ENCODE results near the gene TAF1D.
"Not testable (repeated sequence)": the region's sequence is repeated elsewhere in the genome, so short reads cannot be mapped to it uniquely, and the experiment has no call there.

Gene TAF1D, protein sequence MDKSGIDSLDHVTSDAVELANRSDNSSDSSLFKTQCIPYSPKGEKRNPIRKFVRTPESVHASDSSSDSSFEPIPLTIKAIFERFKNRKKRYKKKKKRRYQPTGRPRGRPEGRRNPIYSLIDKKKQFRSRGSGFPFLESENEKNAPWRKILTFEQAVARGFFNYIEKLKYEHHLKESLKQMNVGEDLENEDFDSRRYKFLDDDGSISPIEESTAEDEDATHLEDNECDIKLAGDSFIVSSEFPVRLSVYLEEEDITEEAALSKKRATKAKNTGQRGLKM

DNA sequence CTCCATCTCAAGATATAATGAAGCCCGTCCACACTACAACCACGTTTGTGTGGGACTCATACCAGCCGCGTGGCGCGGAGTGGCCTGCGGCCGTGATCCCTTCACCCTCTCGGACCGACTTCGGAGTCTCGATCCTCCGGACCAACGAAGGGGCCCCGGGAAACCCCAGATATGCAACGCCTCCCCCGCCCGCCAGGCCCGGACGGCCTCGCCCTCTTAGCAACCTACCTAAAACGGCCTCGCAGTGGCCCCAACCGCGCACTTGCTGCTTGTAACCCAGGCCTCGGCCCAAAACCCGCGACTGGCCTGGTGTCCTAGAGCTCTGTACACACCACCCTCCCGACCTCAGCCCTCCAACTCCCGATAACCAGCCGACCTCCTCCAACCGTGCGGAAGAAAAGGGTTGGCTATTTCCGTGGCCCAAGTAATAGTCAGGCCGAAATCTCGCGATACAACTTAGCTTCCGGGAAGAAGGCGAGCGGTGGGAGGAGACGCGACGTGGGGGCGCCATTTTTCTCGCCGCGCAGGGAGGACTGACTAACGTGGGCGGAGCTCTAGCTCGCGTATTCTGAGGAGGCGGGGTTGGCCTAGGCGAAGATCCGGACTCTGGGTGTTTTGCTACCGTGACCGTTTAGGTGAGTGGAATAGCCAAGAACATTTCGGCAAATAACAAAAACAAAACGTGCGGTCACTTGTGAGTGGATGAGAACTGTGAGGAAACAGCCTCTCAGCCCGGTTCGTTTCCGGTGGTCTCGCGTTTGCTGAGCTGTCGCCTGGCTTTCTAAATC, at the start of gene TAF1D, which contains the start of gene C11orf54:
TSS of gene TAF1D (minus strand) at position 402 of the 788 bp plus-strand sequence. CDS start 2,191 bp downstream, outside the sequence.
TSS of gene C11orf54 (plus strand) at position 579 of the 788 bp plus-strand sequence. CDS start 5,722 bp downstream, outside the sequence.
- TF ChIP-seq, protein P1, sequence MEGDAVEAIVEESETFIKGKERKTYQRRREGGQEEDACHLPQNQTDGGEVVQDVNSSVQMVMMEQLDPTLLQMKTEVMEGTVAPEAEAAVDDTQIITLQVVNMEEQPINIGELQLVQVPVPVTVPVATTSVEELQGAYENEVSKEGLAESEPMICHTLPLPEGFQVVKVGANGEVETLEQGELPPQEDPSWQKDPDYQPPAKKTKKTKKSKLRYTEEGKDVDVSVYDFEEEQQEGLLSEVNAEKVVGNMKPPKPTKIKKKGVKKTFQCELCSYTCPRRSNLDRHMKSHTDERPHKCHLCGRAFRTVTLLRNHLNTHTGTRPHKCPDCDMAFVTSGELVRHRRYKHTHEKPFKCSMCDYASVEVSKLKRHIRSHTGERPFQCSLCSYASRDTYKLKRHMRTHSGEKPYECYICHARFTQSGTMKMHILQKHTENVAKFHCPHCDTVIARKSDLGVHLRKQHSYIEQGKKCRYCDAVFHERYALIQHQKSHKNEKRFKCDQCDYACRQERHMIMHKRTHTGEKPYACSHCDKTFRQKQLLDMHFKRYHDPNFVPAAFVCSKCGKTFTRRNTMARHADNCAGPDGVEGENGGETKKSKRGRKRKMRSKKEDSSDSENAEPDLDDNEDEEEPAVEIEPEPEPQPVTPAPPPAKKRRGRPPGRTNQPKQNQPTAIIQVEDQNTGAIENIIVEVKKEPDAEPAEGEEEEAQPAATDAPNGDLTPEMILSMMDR (IDR thresholded peaks at IDR 0.05; ENCODE audit: low read depth, low read length) = no peak; the same call in 1 of the 2 replicates
- DNase-seq (ENCODE audit: extremely low read depth, low read depth) = peak; percentile 95

DNA sequence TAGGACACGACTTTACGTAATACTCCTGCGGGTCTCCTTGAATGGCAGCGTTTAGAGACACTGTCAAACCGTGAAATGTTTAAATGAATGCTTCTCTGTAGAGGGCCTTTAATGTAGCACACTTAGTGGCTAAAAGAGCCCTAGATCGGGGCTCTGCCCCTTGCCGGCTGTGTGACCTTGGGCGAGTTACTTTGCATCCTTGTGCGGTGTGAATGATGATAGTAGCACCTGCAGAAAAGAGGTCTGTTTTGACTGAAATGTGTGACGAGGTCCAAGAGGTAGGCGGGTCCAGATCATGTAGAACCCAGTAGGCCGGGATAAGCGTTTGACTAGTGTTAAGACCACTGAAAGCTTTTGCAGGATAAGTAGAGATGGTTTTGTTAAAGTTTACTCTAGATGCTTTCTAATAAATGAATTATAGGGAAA, 43.7 kb upstream of the TAF1D start:
- no peak for DNase-seq (ENCODE audit: extremely low read depth, low read depth)
- TF ChIP-seq, protein P1 (IDR thresholded peaks at IDR 0.05; ENCODE audit: low read depth, low read length) = no peak

DNA sequence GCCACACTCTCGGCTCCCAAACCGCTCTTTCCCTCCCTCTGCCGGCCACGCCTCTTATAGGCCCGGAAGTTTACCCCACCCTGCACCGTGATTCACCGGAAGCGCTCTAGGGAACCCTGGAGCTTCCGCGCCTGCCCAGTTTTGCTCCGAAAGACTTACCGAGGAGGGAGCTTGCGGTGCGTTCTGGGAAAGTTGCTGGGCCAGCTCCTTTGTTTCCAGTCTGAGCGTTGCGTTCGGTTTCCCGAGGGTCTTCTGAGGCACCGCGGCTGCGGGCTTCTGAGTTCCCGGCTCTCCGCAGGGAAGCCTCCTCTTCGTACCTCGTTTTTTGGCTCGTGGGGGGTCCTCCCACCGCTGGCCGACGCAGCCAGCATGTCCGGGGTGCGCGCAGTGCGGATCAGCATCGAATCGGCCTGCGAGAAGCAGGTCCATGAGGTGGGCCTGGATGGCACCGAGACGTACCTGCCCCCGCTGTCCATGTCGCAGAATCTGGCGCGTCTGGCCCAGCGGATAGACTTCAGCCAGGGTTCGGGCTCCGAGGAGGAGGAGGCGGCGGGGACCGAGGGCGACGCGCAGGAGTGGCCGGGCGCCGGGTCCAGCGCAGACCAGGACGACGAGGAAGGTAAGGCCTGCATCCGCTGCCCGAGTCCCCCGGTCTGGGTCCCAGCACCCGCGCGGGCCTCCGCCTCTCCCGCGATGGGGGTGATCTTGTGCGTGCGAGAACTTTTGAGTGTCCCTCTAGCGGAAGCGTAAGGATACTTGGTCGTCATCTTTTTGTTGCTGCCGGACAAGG, 43.0 kb upstream of the TAF1D start, which contains the start of gene MED17:
TSS of gene MED17 (plus strand) at position 138 of the 790 bp plus-strand sequence. CDS start at position 370, 232 bp downstream.
- TF ChIP-seq, protein P1 (IDR thresholded peaks at IDR 0.05; ENCODE audit: low read depth, low read length) = peak; percentile 43
- DNase-seq (ENCODE audit: extremely low read depth, low read depth) = peak; percentile 71

DNA sequence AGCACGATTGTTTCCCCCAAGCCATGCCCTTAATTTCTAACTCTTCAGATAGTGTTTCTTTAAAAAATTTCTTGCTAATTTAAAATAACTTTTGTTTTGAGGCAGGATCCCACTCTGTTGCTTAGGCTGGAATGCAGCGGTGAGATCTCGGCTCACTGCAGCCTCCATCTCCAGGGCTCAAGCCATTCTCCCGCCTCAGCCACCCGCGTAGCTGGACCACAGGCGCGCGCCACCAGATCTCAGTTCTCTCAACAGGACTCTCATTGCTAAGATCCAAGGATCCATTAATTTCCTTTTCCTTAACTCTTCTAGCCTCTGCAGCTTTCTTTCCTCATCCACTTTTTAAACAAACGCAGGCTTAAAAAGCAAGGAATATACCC, 42.5 kb upstream of the TAF1D start:
- TF ChIP-seq, protein P1 (IDR thresholded peaks at IDR 0.05; ENCODE audit: low read depth, low read length) = no peak
- no peak for DNase-seq (ENCODE audit: extremely low read depth, low read depth)

DNA sequence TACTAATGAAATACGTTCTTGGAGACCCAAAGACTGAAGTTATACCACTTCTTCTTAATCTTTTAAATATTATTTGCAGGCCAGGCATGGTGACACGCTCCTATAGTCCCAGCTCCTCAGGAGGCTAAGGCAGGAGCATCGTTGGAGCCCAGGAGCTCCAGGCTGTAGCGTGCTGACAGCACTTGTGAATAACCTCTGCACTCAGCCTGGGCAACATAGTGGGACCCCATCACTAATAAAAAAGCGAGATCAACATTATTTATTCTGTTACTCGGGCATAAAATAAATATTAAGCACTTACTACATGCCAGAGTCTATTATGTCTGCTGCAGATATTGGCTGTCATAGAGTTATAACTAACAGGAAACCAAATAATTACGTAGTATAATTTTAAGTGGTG, 42.1 kb upstream of the TAF1D start:
- TF ChIP-seq, protein P1 (IDR thresholded peaks at IDR 0.05; ENCODE audit: low read depth, low read length) = no peak

DNA sequence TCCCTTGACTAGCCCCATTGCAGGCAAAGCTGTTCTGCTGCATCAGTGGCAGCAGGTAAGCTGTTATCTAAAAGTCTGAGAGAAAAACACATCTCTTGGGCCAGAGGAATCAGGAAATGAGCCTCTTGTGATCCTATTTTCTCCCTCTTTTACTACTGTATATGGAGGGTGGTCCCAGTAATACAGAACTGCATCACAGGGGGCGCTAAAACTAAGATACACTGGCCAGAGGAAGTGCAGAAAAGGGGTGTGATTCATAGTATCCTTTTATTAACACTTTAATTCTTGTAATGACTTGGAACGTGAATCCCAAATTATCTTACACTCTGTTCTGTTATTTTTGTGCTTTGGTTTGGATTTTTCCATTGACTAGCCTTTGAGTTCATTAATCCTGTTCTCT, 34.0 kb upstream of the TAF1D start:
- TF ChIP-seq, protein P1 (IDR thresholded peaks at IDR 0.05; ENCODE audit: low read depth, low read length) = no peak; the same call in 1 of the 2 replicates
- DNase-seq (ENCODE audit: extremely low read depth, low read depth) = no peak

More for the DNA sequence above, 42.1 kb upstream of the TAF1D start:
- DNase-seq (ENCODE audit: extremely low read depth, low read depth) = no peak

DNA sequence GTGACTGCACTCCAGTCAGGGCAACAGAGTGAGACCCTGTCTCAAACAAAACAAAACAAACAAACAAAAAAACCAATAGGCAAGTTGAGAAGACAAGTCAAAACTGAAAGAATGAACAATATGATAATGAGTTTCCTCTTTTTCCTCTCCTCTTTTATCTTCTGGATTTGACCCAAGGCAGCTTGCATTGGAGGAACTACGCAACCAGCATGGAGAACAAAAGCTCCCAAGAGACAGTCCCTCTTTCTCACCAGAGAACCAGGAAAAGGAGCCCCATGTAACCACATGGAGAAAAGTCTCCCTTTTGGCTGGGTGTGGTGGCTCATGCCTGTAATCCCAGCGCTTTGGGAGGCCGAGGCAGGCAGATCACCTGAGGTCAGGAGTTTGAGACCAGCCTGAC, 33.3 kb upstream of the TAF1D start:
- DNase-seq (ENCODE audit: extremely low read depth, low read depth) = not testable (repeated sequence)

All from AG09319 (cell line).